Stimulated activated CD8-positive, alpha-beta memory T cell treated with anti-CD3 and anti-CD28 coated beads, Interleukin-7, amount 100 ng/mL, for 24 hours (primary cell): ENCODE results near the gene DTNB.

Experiments used
- DNase-seq: peaks from one replicate; pipeline ENCODE4 v3.0.0-alpha.2; 2020; ENCODE audit warnings: low read depth

The DTNB gene

GRCh38 chr2:25454824-25455611 is 218.4 kb downstream of the DTNB start:
- no peak for DNase-seq

DNA sequence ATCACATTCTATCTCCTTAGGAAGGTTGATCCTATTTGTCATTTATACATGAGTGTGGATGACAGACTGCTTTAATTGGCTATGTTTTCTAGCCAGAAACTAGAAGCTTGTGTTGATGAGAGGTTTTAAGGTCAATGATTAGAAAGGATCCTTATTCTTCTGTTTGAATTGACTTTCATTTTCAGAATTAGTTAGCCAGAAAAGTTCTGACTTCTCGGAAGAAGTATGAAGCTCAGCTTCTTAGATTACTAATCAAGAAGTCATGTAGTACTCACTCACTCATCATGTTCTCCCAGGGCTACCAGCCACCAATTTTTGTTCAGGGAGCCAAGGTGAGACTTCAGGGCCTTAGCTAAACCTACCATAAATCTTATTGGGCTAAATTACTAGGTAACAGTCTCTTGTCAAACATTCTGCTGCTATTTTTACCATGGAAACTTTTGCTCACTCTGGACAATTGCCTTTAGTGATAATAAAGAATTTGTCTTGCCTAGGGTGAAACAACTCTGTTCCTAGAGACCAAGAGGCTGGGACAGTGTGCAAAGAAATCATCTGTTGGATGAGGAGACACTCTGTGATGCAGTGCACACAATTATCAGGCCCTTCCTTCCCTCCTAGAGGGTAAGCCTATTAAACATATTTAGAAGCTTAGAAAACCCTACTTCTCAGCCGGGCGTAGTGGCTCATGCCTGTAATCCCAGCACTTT is 220.0 kb downstream of the DTNB start:
- no peak for DNase-seq

- no peak for DNase-seq
Observed at GRCh38 chr2:25448808-25449207, 224.6 kb downstream of the DTNB start.

- DNase-seq: no peak
Observed at GRCh38 chr2:25447018-25447417, 226.4 kb downstream of the DTNB start.

GRCh38 chr2:25446122-25446521 is 227.3 kb downstream of the DTNB start:
- no peak for DNase-seq

- DNase-seq: no peak
Observed at GRCh38 chr2:25445464-25445863, 227.9 kb downstream of the DTNB start.

DNA sequence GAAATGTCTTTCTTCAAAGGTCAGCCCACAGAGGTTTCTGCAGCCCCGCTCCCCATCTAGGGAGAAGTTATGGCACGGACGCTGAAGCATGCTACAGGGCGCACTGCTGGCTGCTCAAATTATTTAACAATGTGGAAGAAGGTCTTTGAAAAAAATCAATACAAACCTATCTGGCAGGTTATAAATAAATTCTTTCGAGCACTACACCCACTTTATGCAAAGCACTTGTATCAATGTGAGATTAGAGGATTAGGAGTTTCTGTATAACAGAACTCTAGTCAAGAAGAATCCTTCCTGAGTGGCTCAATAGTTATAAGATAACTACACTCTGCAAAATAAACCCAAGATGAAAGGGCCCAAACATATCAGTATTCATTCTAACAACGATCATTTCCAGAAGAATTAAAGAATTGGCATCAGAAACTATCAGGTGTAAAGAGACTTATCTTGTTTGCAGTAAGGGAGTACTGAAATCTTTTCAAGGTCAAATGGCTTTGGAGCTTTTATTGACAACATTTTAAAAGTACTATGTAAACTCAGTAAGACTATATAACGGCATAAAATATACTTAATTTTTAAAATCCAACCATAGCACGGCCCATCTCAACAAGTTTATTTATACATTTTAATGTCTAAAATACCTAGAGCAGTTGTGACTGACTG is 228.6 kb downstream of the DTNB start:
- DNase-seq: no peak

- DNase-seq: no peak
Observed at GRCh38 chr2:25443766-25444165, 229.6 kb downstream of the DTNB start.

GRCh38 chr2:25441353-25441752 is 232.0 kb downstream of the DTNB start:
- no peak for DNase-seq

GRCh38 chr2:25438793-25439192 is 234.6 kb downstream of the DTNB start:
- DNase-seq: no peak

DNA sequence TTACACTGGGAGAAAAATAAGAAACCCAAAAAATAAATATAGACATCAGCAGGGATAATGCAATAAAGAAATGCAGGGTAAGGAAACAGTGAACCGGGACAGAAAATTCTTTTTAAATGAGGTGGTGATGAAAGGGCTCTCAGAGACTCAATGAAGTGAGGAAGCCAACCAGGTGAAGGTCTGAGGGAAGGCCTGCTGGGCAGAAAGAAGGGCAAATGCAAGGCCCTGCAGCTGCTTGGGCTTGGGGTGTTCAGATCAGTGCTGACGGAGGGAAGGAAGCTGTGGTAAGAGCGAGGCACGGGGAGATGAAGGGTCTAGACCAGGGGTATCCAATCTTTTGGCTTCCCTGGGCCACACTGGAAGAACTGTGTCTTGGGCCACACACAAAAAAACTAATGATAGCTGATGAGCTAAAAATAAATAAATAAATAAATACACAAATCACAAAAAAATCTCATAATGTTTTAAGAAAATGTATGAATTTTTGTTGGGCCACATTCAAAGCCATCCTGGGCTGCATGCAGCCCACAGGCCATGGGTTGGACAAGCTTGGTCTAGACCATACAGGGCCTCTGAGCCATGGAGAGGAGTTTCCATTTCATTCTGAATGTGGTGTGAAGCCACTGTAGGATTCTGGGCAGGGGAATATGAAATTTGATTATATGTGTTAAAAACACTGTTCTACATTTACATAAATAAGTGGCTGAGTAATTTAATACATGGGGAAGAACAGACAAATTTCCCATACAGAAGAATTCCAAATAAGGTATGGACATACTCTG is 235.3 kb downstream of the DTNB start:
- no peak for DNase-seq

- no peak for DNase-seq
Observed at GRCh38 chr2:25435421-25435820, 238.0 kb downstream of the DTNB start.

DNA sequence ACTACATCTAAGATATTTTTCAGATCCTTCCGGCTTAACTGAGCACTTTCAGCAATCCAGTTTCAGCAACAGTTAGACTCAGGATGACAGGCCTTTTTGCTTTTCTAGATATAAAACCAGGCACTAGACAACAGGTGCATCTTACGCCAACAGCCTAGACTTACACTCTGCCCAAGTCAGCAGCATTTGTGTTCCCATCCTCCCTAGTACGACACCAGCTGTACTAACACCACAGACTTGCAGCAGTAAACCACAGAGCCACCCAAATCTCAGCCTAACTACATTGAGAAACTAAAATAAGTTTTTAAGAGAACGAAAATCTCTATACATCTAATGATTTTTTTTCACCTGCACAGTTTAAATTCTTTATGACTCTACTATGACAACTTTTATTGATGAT is 241.8 kb downstream of the DTNB start:
- DNase-seq: no peak

DNA sequence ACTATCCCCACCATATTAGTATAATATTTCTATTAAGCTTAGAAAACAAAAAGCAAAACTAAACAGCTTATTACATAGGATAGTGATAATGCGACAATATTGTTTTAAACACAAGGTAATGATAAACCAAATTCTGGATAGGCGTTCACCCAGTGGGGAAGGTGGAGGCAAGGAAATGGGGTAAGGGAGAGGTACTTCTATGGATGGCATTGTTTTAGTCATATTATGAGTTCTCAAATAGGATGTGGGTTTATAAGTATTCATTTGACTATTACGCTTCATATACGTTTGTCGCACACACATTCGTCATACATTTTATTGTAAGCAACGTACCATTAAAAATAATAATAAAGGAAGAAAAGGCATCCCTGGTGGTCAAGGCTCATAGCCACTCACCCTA is 242.8 kb downstream of the DTNB start:
- no peak for DNase-seq

DNA sequence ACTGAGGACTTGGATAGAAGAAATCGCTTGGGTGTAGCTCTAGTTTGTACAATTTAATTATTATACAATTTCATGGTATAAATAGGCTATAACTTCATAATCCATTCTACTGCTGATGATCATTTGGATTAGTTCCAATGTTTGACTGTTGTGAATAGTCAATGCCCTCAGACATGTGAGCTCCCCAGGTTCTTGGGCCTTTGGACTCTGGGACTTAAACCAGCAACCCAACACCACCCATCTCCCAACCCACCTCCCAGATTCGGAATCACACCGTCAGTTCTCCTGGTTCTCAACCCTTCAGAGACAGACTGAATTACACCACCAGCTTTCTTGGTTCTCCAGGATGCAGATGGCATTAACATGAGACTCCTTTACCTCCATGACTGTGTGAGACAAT is 247.1 kb downstream of the DTNB start:
- no peak for DNase-seq

- DNase-seq: no peak
Observed at GRCh38 chr2:25424426-25425028, 248.8 kb downstream of the DTNB start.

DNA sequence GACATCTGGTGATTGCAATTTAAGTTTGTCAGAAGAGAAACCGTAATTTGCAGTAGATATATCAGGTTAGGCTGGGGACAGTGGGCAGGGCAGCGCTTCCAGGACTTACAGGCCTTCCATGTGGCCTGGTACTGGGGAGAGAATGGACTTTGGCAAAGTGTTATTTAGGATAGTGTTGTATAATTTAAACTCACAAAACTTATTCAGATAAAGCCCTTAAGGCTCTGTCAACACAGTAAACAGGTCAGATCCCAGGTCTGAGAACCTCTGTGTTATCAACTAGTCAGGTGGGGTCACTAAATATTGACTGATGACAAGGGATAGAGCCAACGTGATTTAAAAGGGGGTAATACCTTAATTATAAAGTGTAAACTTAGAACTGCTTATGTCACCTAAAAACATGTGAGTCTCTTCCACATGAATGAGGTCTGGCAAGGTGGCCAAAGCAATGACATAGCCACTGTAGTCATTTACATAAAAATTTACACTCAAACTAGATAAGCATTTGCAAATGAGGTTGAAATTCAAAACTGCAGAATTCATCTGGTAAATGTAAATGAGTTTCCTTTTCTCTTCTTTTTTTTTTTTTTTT is 251.5 kb downstream of the DTNB start:
- no peak for DNase-seq

DNA sequence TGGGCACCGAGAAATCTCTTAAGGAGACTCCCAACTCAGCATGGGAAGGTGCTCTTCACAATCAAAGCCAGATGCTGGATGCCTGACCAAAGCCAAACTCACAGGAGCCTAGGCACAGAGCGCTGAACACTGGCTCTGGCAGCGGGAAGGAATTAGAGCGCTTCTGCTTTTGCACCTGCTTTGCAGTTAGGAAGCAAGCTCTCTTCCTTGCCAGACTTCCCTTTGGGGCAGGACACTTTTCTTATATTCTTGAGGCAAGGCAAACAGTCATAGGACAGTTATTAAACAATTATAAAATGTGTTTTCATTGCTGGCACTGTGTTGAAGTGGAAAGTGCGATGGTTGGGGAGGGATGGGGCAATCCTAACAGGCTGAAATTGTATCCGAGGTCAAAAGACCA is 252.1 kb downstream of the DTNB start:
- DNase-seq: no peak

DNA sequence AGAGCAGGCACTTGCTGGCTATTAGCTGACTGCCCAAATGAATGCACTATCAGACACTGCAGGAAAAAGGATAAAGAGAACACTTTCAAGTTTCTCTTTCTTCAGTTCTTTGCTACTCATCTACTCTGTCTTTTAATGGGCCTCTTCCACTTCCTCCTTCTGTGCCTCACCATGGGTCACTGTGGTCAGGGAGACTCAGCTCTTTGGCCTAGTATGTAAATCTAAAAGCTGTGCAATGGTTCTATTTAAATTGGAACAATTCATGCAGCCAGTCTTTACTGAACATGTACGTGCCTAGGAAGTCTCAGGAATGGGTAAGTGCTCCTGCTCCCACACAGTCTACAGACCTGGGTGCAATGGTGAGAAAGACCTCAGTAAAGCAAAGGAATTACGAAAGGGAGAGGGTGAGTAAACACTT is 252.5 kb downstream of the DTNB start:
- no peak for DNase-seq

DNA sequence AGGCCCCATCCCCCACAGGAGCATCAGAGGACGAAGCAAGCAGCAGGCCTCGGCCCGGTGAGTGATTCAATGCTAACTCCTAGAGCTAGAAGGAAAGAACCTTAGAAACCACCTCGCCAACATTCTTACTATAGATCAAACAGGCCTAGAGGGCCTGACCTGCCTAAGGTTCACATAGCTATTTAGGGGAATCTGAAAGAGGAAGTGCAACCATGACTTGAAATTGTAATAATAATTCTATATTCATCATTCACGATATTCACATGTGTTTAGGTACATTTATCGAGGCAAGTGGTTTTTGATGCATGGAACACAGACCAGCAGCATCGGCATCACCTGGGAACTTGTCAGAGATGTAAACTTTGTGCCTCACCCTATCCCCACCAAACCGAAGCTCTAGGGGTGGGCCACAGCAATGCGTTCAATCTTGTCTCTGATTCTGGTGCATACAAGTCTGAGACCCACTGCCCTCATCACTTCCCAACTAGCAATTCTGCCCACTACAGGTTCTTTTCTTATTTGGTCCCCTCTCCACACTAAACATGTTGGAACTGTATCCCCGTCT is 253.6 kb downstream of the DTNB start:
- DNase-seq: no peak
